K562 (cell line): ENCODE measurements around the gene CDH12.

ENCODE experiments used
- NR2C2 ChIP-seq, 2 experiments: fragments of 200-800 bp in 1 of 2; sonication (Bioruptor generic) in 1 of 2; sonication (generic) in 1 of 2; formaldehyde crosslinking in 1 of 2; IDR thresholded peaks; 2 replicates each; pipeline versions ENCODE4 v1.6.1 to v1.8.0; 2016 to 2022; ENCODE audit warnings: mild to moderate bottlenecking in 1 of 2, missing compliant biosample characterization in 1 of 2, missing genetic modification characterization in 1 of 2, missing genetic modification reagents in 1 of 2
- PHF21A ChIP-seq: fragments of 450-650 bp; IDR thresholded peaks from 2 replicates; pipeline ENCODE4 v1.6.1; 2017; ENCODE audit warnings: low read depth, borderline replicate concordance
- SIN3A ChIP-seq, 2 experiments: fragments of 150-350 bp in 1 of 2; IDR thresholded peaks; 2 replicates each; pipeline ENCODE4 v1.6.1; 2011 to 2016; ENCODE audit warnings: borderline replicate concordance in 2 of 2, low read depth in 2 of 2, low read length in 2 of 2, mild to moderate bottlenecking in 2 of 2, moderate library complexity in 2 of 2; ENCODE audit not compliant: control insufficient read depth in 1 of 2
- ZNF274 ChIP-seq: IDR thresholded peaks from 2 replicates; pipeline ENCODE4 v1.6.1; 2011; ENCODE audit warnings: low read depth, mild to moderate bottlenecking, low read length, moderate library complexity, borderline replicate concordance
- TF ChIP-seq, protein P1 (sequence below): sonication (generic); formaldehyde crosslinking; IDR thresholded peaks from 2 replicates; pipeline ENCODE4 v1.8.0; 2023; ENCODE audit warnings: missing genetic modification reagents, mild to moderate bottlenecking, borderline replicate concordance

- TF ChIP-seq NR2C2 (CRISPR knock-in tag; IDR thresholded peaks at IDR 0.05) (no peak), NR2C2 (tag; IDR thresholded peaks at IDR 0.05) (no peak), ZNF274 (no peak), SIN3A (IDR thresholded peaks at IDR 0.05; ENCODE audit: borderline replicate concordance in 2 of 2, control insufficient read depth in 1 of 2, low read depth in 2 of 2, low read length in 2 of 2) (no peak), PHF21A (no peak)
- TF ChIP-seq, protein P1, sequence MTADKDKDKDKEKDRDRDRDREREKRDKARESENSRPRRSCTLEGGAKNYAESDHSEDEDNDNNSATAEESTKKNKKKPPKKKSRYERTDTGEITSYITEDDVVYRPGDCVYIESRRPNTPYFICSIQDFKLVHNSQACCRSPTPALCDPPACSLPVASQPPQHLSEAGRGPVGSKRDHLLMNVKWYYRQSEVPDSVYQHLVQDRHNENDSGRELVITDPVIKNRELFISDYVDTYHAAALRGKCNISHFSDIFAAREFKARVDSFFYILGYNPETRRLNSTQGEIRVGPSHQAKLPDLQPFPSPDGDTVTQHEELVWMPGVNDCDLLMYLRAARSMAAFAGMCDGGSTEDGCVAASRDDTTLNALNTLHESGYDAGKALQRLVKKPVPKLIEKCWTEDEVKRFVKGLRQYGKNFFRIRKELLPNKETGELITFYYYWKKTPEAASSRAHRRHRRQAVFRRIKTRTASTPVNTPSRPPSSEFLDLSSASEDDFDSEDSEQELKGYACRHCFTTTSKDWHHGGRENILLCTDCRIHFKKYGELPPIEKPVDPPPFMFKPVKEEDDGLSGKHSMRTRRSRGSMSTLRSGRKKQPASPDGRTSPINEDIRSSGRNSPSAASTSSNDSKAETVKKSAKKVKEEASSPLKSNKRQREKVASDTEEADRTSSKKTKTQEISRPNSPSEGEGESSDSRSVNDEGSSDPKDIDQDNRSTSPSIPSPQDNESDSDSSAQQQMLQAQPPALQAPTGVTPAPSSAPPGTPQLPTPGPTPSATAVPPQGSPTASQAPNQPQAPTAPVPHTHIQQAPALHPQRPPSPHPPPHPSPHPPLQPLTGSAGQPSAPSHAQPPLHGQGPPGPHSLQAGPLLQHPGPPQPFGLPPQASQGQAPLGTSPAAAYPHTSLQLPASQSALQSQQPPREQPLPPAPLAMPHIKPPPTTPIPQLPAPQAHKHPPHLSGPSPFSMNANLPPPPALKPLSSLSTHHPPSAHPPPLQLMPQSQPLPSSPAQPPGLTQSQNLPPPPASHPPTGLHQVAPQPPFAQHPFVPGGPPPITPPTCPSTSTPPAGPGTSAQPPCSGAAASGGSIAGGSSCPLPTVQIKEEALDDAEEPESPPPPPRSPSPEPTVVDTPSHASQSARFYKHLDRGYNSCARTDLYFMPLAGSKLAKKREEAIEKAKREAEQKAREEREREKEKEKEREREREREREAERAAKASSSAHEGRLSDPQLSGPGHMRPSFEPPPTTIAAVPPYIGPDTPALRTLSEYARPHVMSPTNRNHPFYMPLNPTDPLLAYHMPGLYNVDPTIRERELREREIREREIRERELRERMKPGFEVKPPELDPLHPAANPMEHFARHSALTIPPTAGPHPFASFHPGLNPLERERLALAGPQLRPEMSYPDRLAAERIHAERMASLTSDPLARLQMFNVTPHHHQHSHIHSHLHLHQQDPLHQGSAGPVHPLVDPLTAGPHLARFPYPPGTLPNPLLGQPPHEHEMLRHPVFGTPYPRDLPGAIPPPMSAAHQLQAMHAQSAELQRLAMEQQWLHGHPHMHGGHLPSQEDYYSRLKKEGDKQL, result no peak
Observed at GRCh38 chr5:22465616-22466015, 387.5 kb downstream of the CDH12 start.
